Stomach (tissue), 9 donors: Measurements from ENCODE around the gene ABCD4. TPM values are rescaled to one million over a fixed set of nuclear protein-coding genes. Genes with fewer than 3 reads are reported as not detected.

Experiments used
- DNase-seq, 2 donors: peaks; one replicate each; pipeline versions ENCODE4 v3.0.0 to v3.0.0-alpha.2; 2013 to 2019
- H3K27ac ChIP-seq, 5 donors: fragments of 200-600 bp in 4 of 5; sonication (generic) in 4 of 5; one replicate each; pipeline ENCODE4 v1.5.1; 2013 to 2019; ENCODE audit warnings: mild to moderate bottlenecking in 1 of 5, moderate library complexity in 1 of 5
- H3K27me3 ChIP-seq, 3 donors: fragments of 200-600 bp; sonication (generic); one replicate each; pipeline ENCODE4 v1.5.1; 2017 to 2019; ENCODE audit warnings: mixed run types in 1 of 3
- H3K36me3 ChIP-seq, 4 donors: fragments of 200-600 bp; sonication (generic); 1 replicate in 3 of 4; 2 replicates in 1 of 4; pipeline ENCODE4 v1.5.1; 2016 to 2019
- H3K4me1 ChIP-seq, 4 donors: fragments of 200-600 bp; sonication (generic); one replicate each; pipeline ENCODE4 v1.5.1; 2016 to 2019
- H3K4me3 ChIP-seq, 4 donors: fragments of 200-600 bp; sonication (generic) in 3 of 4; one replicate each; pipeline ENCODE4 v1.5.1; 2016 to 2019; ENCODE audit warnings: mild to moderate bottlenecking in 1 of 4
- H3K9me3 ChIP-seq, 4 donors: fragments of 200-600 bp; sonication (generic); one replicate each; pipeline ENCODE4 v1.5.1; 2016 to 2019
- CTCF ChIP-seq, 7 experiments: fragments of 450-650 bp in 4 of 7; fragments of 200-600 bp in 3 of 7; sonication (generic) in 3 of 7; IDR thresholded peaks; one replicate each; pipeline ENCODE4 v1.5.1; 2016 to 2019; ENCODE audit warnings: antibody characterized with exemption in 7 of 7, control low read depth in 2 of 7, mild to moderate bottlenecking in 1 of 7
- EP300 ChIP-seq: sonication (generic); formaldehyde crosslinking; IDR thresholded peaks from one replicate; pipeline ENCODE4 v1.6.1; 2017; ENCODE audit warnings: antibody characterized with exemption
- POLR2A ChIP-seq, 4 donors: fragments of 450-650 bp; IDR thresholded peaks; one replicate each; pipeline ENCODE4 v1.6.1; 2016; ENCODE audit warnings: antibody characterized with exemption in 4 of 4, control low read depth in 2 of 4, mild to moderate bottlenecking in 1 of 4, moderate library complexity in 1 of 4
- POLR2AphosphoS5 ChIP-seq, 3 donors: sonication (generic); formaldehyde crosslinking; IDR thresholded peaks; one replicate each; pipeline ENCODE4 v1.6.1; 2016; ENCODE audit warnings: antibody characterized with exemption in 3 of 3
- WGBS, 5 donors: extraction: QIAGEN DNeasy Blood & Tissue Kit in 3 of 5; methylation state at CpG; one replicate each; pipeline versions ENCODE4 v1.1.5 to v1.1.7; 2013 to 2018; 5-methylcytosine and 5-hydroxymethylcytosine counted together
- intact Hi-C: fragments of 100-400 bp; cut with DNase I; formaldehyde crosslinking; loops from one replicate; pipeline ENCODE4 v1.15.1; 2023; ENCODE audit warnings: low total_unique reads
- polyA plus RNA-seq, 3 donors: library from polyadenylated mRNA; stranded (reverse); fragments of 200-250 nt; gene quantifications; one replicate each; pipeline ENCODE4 v1.2.3, GENCODE V29; 2013
- total RNA-seq, 5 donors: library from RNA; depleted of rRNA; stranded (reverse); fragments of >200 nt; gene quantifications; one replicate each; pipeline versions ENCODE4 v1.1.0 to v1.2.3, GENCODE V29; 2014 to 2016
- donor health status: healthy with polysubstance abuse.
- donor health status: Bipolar disorder and iron deficiency.
- donor health status: healthy.

The ABCD4 gene
- total and polyA plus RNA-seq, 8 donors: 18.1 to 108 (median 34.4) TPM

DNA sequence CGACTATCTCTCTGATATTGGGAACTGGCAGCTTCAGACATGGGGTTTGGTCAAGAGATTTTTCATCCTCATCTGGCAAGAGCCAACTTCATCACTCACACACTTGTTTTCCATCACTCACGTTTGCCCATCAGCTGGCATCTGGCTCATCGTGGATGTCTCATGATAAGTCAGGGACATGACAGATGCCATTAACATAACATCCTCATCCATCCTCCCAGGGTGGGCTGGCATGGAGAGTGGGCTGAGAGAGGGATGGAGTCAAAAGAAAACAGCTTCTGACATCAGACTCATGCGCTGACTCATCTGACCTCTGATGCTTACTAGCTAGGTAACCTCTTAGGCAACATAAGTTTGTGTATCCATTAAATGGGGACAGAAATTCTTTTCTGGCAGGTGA lies 65.3 kb downstream of the ABCD4 start:
- Histone ChIP-seq H3K27me3 (peaks cover 24 to 87% (median 51%) of the 10 kb centered on the region in 3 donors), H3K27ac (no peak overlapping the region), H3K4me1 (peaks cover 24 to 34% (median 29%) of the 10 kb centered on the region in 4 donors), H3K4me3 (no peak overlapping the region), H3K9me3 (peaks cover 0 to 3% (median under 1%) of the 10 kb centered on the region in 4 donors), H3K36me3 (no peaks in the 10 kb centered on the region)
- 76 to 85% (median 78%) methylated on average over 4 of the region's 4 CpGs for WGBS, 5 donors
- no peak for DNase-seq
- TF ChIP-seq POLR2AphosphoS5 (IDR thresholded peaks at IDR 0.05) (no peak), EP300 (no peak), CTCF (IDR thresholded peaks at IDR 0.05) (no peak), POLR2A (IDR thresholded peaks at IDR 0.05) (no peak)
- intact Hi-C loops: no loop called here

Other genes with a start within 250 kb of the ABCD4 start
- gene ALDH6A1, start 218.5 kb downstream of the ABCD4 start, total RNA-seq: 10 to 100 TPM in 3 of 5 donors, 1 to 10 TPM in 2; 4.7 to 45.5 (median 23.9) TPM
- 10 to 100 TPM in 2 of 3 donors, 1 to 10 TPM in 1; 9.5 to 19.1 (median 14.8) TPM for gene ALDH6A1, start 218.5 kb downstream of the ABCD4 start, polyA plus RNA-seq
- gene LIN52, start 218.0 kb downstream of the ABCD4 start, total RNA-seq: 10 to 100 TPM in 2 of 5 donors, 1 to 10 TPM in 2, under 1 TPM in 1; 0.87 to 16.7 (median 9.9) TPM
- 1 to 10 TPM; 4.5 to 7.8 (median 6.0) TPM for gene LIN52, start 218.0 kb downstream of the ABCD4 start, polyA plus RNA-seq
- not detected for gene VSX2, start 63.5 kb downstream of the ABCD4 start, total RNA-seq
- not detected for gene VSX2, start 63.5 kb downstream of the ABCD4 start, polyA plus RNA-seq
- gene VRTN, start 45.5 kb upstream of the ABCD4 start, total RNA-seq: not detected
- not detected for gene VRTN, start 45.5 kb upstream of the ABCD4 start, polyA plus RNA-seq
- not detected for gene SYNDIG1L, start 123.3 kb upstream of the ABCD4 start, total RNA-seq
- gene SYNDIG1L, start 123.3 kb upstream of the ABCD4 start, polyA plus RNA-seq: not detected
- gene NPC2, start 190.4 kb upstream of the ABCD4 start, total RNA-seq: 100 to 1,000 TPM in 3 of 5 donors, 10 to 100 TPM in 2; 62.6 to 186 (median 103) TPM
- gene NPC2, start 190.4 kb upstream of the ABCD4 start, polyA plus RNA-seq: 100 to 1,000 TPM; 124 to 152 (median 134) TPM
- gene ISCA2, start 190.8 kb upstream of the ABCD4 start, total RNA-seq: 10 to 100 TPM in 3 of 5 donors, not detected in 2; 15.2 to 34.3 (median 27.2) TPM
- 10 to 100 TPM; 22.1 to 31.9 (median 22.8) TPM for gene ISCA2, start 190.8 kb upstream of the ABCD4 start, polyA plus RNA-seq